ENCODE measurements around the gene DTX3. TPM values are rescaled to one million over a fixed set of nuclear protein-coding genes. Genes with fewer than 3 reads are reported as not detected.

DTX3 gene
- total RNA-seq, 1 donor from 2014 or later: 29.9 TPM

DNA sequence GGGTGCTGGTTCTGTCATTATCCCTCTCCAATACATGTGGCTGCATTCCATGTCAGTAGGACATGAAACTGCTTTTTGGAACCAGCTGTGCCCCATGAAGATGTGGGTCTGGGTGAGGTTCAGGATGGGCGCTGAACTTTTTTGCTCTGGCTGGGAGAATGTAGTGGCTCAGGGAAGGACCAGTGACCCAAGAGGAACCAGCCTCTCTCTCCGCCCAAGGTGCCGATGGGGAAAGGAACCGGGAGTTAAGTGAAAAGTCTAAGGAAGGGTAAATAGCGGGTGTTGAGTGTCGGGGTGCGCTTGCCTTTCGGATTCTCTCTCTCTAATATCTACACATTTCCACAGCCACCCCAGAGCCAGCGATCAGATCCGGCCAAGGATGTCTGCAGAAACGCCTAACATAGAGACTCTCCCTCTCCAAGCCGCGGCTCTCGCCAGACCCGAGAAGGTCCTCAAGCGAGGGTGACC is 14.4 kb downstream of the DTX3 start:
- no peak for TF ChIP-seq CTCF (IDR thresholded peaks at IDR 0.05)
- no peak overlapping the region for H3K4me3 Mint-ChIP-seq (ENCODE audit: unreplicated experiment)
- peaks cover 27% of the 10 kb centered on the region for H3K36me3 Mint-ChIP-seq (ENCODE audit: unreplicated experiment)
- no peak overlapping the region for H3K27ac Mint-ChIP-seq (ENCODE audit: unreplicated experiment)
- H3K4me1 Mint-ChIP-seq (ENCODE audit: unreplicated experiment): peaks cover 23% of the 10 kb centered on the region
- DNase-seq (ENCODE audit: extremely low spot score, unreplicated experiment): no peak
- peaks cover 51% of the 10 kb centered on the region for H3K27me3 Mint-ChIP-seq (ENCODE audit: unreplicated experiment)
- no peaks in the 10 kb centered on the region for H3K9me3 Mint-ChIP-seq (ENCODE audit: unreplicated experiment)

GRCh38 chr12:57619434-57620244 is 15.0 kb downstream of the DTX3 start:
- Mint-ChIP-seq H3K36me3 (ENCODE audit: unreplicated experiment) (peaks cover 27% of the 10 kb centered on the region), H3K9me3 (ENCODE audit: unreplicated experiment) (no peaks in the 10 kb centered on the region), H3K4me1 (ENCODE audit: unreplicated experiment) (peaks cover 23% of the 10 kb centered on the region), H3K4me3 (ENCODE audit: unreplicated experiment) (no peak overlapping the region), H3K27ac (ENCODE audit: unreplicated experiment) (no peak overlapping the region), H3K27me3 (ENCODE audit: unreplicated experiment) (peaks cover 57% of the 10 kb centered on the region)
- TF ChIP-seq CTCF (IDR thresholded peaks at IDR 0.05): no peak
- DNase-seq (ENCODE audit: extremely low spot score, unreplicated experiment): no peak

DNA sequence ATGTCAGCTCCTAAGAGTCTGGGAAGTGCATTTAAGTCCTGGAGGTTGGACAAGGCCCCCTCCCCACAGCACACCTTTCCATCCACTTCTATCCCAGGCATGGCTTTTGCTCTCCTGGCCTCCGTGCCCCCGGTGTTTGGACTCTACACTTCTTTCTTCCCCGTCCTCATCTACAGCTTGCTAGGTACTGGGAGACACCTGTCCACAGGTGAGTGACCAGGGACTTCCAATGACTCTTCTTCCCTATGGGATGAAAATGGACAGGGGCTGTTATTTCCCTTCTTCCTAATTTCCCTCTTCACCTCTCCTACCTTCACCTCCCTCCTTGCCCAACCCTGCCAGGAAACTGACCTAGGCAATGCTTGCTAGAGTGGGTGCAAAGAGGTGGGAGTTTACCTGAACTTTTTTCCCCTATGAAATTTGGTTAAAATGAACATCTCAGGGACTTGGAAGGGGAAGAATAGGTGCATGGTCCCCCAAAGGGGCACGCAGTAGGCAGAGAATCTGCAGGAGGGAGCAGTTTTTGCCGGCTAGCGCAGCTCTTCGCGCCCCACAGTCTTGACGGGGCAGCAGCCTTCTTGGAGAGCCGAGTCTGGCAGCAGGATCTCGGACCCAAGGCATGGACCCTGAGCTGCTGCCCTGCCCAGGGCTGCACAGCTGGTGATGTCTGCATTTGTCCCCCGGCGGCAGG is 15.8 kb downstream of the DTX3 start:
- Mint-ChIP-seq H3K36me3 (ENCODE audit: unreplicated experiment) (peaks cover 22% of the 10 kb centered on the region), H3K4me1 (ENCODE audit: unreplicated experiment) (peaks cover 23% of the 10 kb centered on the region), H3K27me3 (ENCODE audit: unreplicated experiment) (peaks cover 63% of the 10 kb centered on the region), H3K4me3 (ENCODE audit: unreplicated experiment) (peak overlapping the region; percentile 75), H3K9me3 (ENCODE audit: unreplicated experiment) (no peaks in the 10 kb centered on the region), H3K27ac (ENCODE audit: unreplicated experiment) (no peak overlapping the region)
- no peak for TF ChIP-seq CTCF (IDR thresholded peaks at IDR 0.05)
- DNase-seq (ENCODE audit: extremely low spot score, unreplicated experiment): no peak

GRCh38 chr12:57620936-57621496 is 16.4 kb downstream of the DTX3 start:
- H3K27me3 Mint-ChIP-seq (ENCODE audit: unreplicated experiment): peaks cover 63% of the 10 kb centered on the region
- no peak for TF ChIP-seq CTCF (IDR thresholded peaks at IDR 0.05)

More at GRCh38 chr12:57620936-57621496, 16.4 kb downstream of the DTX3 start:
- no peak for DNase-seq (ENCODE audit: extremely low spot score, unreplicated experiment)
- Mint-ChIP-seq H3K36me3 (ENCODE audit: unreplicated experiment) (peaks cover 17% of the 10 kb centered on the region), H3K4me1 (ENCODE audit: unreplicated experiment) (peaks cover 22% of the 10 kb centered on the region), H3K27ac (ENCODE audit: unreplicated experiment) (no peak overlapping the region), H3K4me3 (ENCODE audit: unreplicated experiment) (peak overlapping the region; percentile 75), H3K9me3 (ENCODE audit: unreplicated experiment) (no peaks in the 10 kb centered on the region)
